Tibial nerve (tissue), 3 donors: ENCODE measurements around the gene NOS1.

Source experiments
- POLR2A ChIP-seq, 2 donors: fragments of 450-650 bp; IDR thresholded peaks; one replicate each; pipeline ENCODE4 v1.6.1; 2017; ENCODE audit warnings: antibody characterized with exemption in 2 of 2, mild to moderate bottlenecking in 2 of 2, moderate library complexity in 2 of 2
- TF ChIP-seq, protein P1 (sequence below), 5 experiments: fragments of 200-600 bp in 3 of 5; fragments of 450-650 bp in 2 of 5; sonication (generic) in 3 of 5; IDR thresholded peaks; one replicate each; pipeline ENCODE4 v1.5.1; 2016 to 2019; ENCODE audit warnings: antibody characterized with exemption in 5 of 5, mild to moderate bottlenecking in 3 of 5, moderate library complexity in 2 of 5

DNA sequence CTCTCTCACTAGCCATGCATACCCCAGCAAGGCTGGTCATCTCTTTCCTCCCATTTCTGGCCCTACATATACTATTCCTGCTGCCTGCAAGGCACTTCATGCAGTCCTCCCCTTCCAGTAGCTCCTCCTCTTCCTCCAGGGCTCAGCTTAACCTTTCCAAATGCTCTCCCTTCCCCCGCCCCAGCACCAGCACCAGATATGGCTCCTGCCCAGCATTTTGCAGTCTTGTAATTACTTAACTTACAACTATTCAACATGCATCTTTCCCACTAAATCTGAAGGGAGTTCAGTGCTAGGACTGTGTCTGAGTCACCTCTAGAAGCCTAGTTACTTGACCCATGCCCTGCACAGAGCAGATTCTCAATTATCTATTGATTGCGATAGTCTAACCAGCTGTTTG is 169.4 kb downstream of the NOS1 start:
- TF ChIP-seq, protein P1, sequence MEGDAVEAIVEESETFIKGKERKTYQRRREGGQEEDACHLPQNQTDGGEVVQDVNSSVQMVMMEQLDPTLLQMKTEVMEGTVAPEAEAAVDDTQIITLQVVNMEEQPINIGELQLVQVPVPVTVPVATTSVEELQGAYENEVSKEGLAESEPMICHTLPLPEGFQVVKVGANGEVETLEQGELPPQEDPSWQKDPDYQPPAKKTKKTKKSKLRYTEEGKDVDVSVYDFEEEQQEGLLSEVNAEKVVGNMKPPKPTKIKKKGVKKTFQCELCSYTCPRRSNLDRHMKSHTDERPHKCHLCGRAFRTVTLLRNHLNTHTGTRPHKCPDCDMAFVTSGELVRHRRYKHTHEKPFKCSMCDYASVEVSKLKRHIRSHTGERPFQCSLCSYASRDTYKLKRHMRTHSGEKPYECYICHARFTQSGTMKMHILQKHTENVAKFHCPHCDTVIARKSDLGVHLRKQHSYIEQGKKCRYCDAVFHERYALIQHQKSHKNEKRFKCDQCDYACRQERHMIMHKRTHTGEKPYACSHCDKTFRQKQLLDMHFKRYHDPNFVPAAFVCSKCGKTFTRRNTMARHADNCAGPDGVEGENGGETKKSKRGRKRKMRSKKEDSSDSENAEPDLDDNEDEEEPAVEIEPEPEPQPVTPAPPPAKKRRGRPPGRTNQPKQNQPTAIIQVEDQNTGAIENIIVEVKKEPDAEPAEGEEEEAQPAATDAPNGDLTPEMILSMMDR (IDR thresholded peaks at IDR 0.05) = no peak
- no peak for TF ChIP-seq POLR2A (IDR thresholded peaks at IDR 0.05)
